GM10266 (cell line): Measurements from ENCODE around the gene KRTAP4-12.
"Not testable (repeated sequence)": the region's sequence is repeated elsewhere in the genome, so short reads cannot be mapped to it uniquely, and the experiment has no call there.

Source experiments
- DNase-seq: peaks from one replicate; pipeline ENCODE4 v3.0.0; 2012; ENCODE audit errors: extremely low spot score
- CTCF ChIP-seq: IDR thresholded peaks from 2 replicates; pipeline ENCODE4 v1.5.1; 2012; ENCODE audit warnings: mild to moderate bottlenecking, low read depth; ENCODE audit not compliant: control insufficient read depth, insufficient read depth; ENCODE audit errors: missing control alignments

Gene KRTAP4-12

GRCh38 chr17:41151525-41151924 is 27.5 kb upstream of the KRTAP4-12 start:
- TF ChIP-seq CTCF = no peak
- DNase-seq = no peak

- no peak for DNase-seq
- TF ChIP-seq CTCF = no peak
Measured at GRCh38 chr17:41150026-41150425, 26.0 kb upstream of the KRTAP4-12 start.

- no peak for DNase-seq
- TF ChIP-seq CTCF = no peak
Measured at GRCh38 chr17:41149652-41149985, 25.6 kb upstream of the KRTAP4-12 start, which contains the start of gene KRTAP4-5. Gene KRTAP4-5, minus strand, starts transcription at chr17:41149825. Its CDS starts 58 bp downstream, at chr17:41149767.

- not testable (repeated sequence) for DNase-seq
Measured at GRCh38 chr17:41148971-41149651, 25.1 kb upstream of the KRTAP4-12 start.

DNA sequence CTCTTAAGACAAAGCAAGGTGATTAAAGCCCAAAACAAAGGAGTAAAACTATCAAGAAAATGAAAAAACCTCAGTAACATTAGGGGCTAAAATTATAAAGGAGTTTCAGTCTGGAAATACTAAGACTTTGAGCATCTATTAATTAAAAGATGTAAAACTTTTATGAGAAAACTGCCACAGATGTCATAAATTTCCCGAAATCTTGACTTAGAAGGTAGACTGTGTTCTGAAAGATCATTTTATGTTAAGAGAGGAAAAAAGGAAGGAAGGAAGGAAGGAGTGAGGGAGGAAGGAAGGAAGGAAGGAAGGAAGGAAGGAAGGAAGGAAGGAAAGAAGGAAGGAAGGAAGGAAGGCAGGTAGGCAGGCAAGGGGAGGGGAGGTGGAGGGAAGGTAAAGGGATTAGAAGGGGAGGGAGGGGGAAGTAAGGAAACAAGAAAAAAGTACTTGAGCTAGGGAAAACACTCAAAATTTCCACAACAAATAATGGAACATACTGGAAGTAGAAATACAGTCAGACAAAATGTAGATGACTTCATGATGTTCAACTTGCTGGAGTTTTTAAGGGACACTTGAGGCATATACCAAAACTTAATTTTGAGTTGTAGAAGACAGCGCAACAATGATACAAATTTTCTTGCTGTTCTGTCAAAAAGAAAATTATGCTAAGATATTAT is 23.7 kb upstream of the KRTAP4-12 start:
- no peak for DNase-seq
- no peak for TF ChIP-seq CTCF

- DNase-seq = no peak
- TF ChIP-seq CTCF = no peak
Measured at GRCh38 chr17:41145261-41145660, 21.3 kb upstream of the KRTAP4-12 start.

DNA sequence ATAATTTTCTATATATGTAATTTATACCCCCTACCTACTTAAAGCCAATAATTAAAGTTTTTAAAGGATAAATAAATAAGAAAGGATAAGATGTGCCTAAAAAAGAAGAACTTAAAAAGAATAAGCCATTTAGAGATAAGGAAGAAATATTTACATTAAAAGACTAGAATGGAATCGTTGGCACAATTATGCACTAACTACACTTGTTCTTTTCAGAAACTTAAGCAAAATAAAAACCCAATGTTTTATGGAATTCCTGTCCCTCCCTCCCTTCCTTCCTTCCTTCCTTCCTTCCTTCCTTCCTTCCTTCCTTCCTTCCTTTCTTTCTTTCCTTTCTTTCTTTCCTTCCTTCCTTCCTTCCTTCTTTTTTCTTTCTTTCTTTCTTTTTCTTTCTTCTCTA is 20.9 kb upstream of the KRTAP4-12 start:
- no peak for TF ChIP-seq CTCF
- DNase-seq = no peak
